ENCODE results near the gene MEGF11.
A peak's percentile ranks its signal among the peaks of the same experiment; 100 is the strongest.

MEGF11 gene

DNA sequence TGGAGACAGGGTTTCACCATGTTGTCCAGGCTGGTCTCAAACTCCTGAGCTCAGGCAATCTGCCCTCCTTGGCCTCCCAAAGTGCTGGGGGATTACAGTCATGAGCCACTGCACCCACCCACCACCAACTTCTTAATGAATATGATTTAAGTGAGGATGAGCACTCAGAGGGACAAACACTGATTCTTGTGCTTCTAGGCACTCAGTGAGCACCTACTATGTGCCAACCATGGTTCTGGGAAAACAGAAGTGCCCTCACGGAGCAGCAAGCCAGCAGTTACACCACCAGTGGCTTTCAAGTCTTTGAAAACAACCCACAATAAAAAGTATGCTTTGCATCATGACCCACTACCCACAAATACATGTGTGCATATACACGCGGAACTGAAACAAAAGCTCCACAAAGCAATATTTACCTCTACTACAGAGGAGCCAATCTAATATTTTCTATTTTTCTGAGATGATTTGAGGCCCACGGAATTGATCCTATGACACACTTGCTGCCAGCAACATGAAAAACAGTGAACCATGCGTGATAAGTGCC is 91.9 kb downstream of the MEGF11 start:
- no peaks in the 10 kb centered on the region for H3K9me3 ChIP-seq (ENCODE audit: low read length)
- peak overlapping the region; percentile 43 for H3K4me2 ChIP-seq (ENCODE audit: low read length)
- H2AFZ ChIP-seq (ENCODE audit: low read length), result no peak overlapping the region
- no peaks in the 10 kb centered on the region for H4K20me1 ChIP-seq (ENCODE audit: insufficient read depth, low read length)
- no peaks in the 10 kb centered on the region for H3K9me2 ChIP-seq (ENCODE audit: low read depth, low read length)
- no peaks in the 10 kb centered on the region for H3K27me3 ChIP-seq (ENCODE audit: insufficient read depth, low read length)
- TF ChIP-seq, protein P1, sequence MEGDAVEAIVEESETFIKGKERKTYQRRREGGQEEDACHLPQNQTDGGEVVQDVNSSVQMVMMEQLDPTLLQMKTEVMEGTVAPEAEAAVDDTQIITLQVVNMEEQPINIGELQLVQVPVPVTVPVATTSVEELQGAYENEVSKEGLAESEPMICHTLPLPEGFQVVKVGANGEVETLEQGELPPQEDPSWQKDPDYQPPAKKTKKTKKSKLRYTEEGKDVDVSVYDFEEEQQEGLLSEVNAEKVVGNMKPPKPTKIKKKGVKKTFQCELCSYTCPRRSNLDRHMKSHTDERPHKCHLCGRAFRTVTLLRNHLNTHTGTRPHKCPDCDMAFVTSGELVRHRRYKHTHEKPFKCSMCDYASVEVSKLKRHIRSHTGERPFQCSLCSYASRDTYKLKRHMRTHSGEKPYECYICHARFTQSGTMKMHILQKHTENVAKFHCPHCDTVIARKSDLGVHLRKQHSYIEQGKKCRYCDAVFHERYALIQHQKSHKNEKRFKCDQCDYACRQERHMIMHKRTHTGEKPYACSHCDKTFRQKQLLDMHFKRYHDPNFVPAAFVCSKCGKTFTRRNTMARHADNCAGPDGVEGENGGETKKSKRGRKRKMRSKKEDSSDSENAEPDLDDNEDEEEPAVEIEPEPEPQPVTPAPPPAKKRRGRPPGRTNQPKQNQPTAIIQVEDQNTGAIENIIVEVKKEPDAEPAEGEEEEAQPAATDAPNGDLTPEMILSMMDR (IDR thresholded peaks at IDR 0.05; ENCODE audit: low read length), result no peak
- no peak for TF ChIP-seq EZH2 (IDR thresholded peaks at IDR 0.05; ENCODE audit: borderline replicate concordance, low read length)
- no peak overlapping the region for H3K4me3 ChIP-seq (ENCODE audit: low read depth, low read length, poor library complexity, severe bottlenecking)
- H3K9ac ChIP-seq (ENCODE audit: low read length), result peak overlapping the region; percentile 61
- peaks cover 6% of the 10 kb centered on the region; the same call in 1 of the 2 replicates for H3F3A ChIP-seq (ENCODE audit: insufficient read depth, low read length)
- peaks cover 10% of the 10 kb centered on the region; the same call in 1 of the 2 replicates for H3K36me3 ChIP-seq (ENCODE audit: insufficient read depth, low read length)
- peaks cover 99% of the 10 kb centered on the region for H3K4me1 ChIP-seq (ENCODE audit: insufficient read depth, low read length, severe bottlenecking)
- no peaks in the 10 kb centered on the region for H3K79me2 ChIP-seq (ENCODE audit: insufficient read depth, low read length)
- peak overlapping the region; percentile 100 for H3K27ac ChIP-seq (ENCODE audit: low read depth, low read length, poor library complexity, severe bottlenecking)

DNA sequence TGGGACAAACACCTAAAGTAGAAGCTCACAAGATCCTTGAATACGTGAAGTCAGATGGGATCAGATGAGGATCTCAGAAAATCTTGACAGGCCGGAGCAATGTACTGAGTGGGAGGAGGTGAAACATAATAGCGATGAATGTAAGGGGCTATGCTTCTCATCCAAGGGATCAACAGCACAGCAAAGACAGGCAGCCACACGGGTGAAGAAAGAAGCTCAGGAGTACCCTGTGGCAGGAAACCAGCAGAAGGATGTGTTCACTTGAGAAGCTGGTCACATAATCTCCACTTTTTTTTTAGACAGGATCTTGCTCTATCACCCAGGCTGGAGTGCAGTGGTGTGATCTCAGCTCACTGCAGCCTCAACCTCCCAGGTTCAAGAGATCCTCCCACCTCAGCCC is 92.4 kb downstream of the MEGF11 start:
- Histone ChIP-seq H3K4me3 (ENCODE audit: low read depth, low read length, poor library complexity, severe bottlenecking) (no peak overlapping the region), H3K9ac (ENCODE audit: low read length) (peak overlapping the region; percentile 61), H4K20me1 (ENCODE audit: insufficient read depth, low read length) (no peaks in the 10 kb centered on the region), H3K27me3 (ENCODE audit: insufficient read depth, low read length) (no peaks in the 10 kb centered on the region), H3K4me1 (ENCODE audit: insufficient read depth, low read length, severe bottlenecking) (peaks cover 99% of the 10 kb centered on the region), H3K36me3 (ENCODE audit: insufficient read depth, low read length) (peaks cover 10% of the 10 kb centered on the region; the same call in 1 of the 2 replicates), H3K9me3 (ENCODE audit: low read length) (no peaks in the 10 kb centered on the region), H3F3A (ENCODE audit: insufficient read depth, low read length) (peaks cover 6% of the 10 kb centered on the region; the same call in 1 of the 2 replicates), H2AFZ (ENCODE audit: low read length) (no peak overlapping the region), H3K27ac (ENCODE audit: low read depth, low read length, poor library complexity, severe bottlenecking) (peak overlapping the region; percentile 100), H3K4me2 (ENCODE audit: low read length) (peak overlapping the region; percentile 0; the same call in 1 of the 2 replicates), H3K9me2 (ENCODE audit: low read depth, low read length) (no peaks in the 10 kb centered on the region), H3K79me2 (ENCODE audit: insufficient read depth, low read length) (no peaks in the 10 kb centered on the region)
- TF ChIP-seq, protein P1 (IDR thresholded peaks at IDR 0.05; ENCODE audit: low read length), result no peak
- TF ChIP-seq EZH2 (IDR thresholded peaks at IDR 0.05; ENCODE audit: borderline replicate concordance, low read length), result no peak

DNA sequence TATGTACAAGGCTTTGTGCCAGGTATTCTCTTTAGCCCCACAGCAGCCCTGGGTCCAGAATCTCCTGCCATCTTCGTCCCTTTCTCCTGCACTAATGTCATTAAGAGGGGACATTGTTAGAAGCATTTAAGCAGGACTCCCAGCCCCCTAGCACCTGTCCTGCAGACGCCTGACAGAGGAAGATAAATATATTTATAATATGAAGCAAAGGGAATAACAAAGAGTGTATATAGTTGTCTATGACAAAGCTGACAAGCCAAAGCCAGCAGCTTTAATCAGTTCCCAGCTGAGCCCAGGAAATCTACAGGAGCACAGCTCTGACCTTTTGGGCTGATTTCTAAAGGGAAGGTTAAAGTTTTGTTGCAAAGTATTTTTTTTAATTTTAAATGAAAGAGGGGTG is 96.0 kb downstream of the MEGF11 start:
- H3K79me2 ChIP-seq (ENCODE audit: insufficient read depth, low read length), result peaks cover 12% of the 10 kb centered on the region
- TF ChIP-seq, protein P1 (IDR thresholded peaks at IDR 0.05; ENCODE audit: low read length), result no peak
- no peak for TF ChIP-seq EZH2 (IDR thresholded peaks at IDR 0.05; ENCODE audit: borderline replicate concordance, low read length)
- no peaks in the 10 kb centered on the region for H4K20me1 ChIP-seq (ENCODE audit: insufficient read depth, low read length)

More for the DNA sequence above, 96.0 kb downstream of the MEGF11 start:
- H3K27ac ChIP-seq (ENCODE audit: low read depth, low read length, poor library complexity, severe bottlenecking), result peak overlapping the region; percentile 100
- H3K4me3 ChIP-seq (ENCODE audit: low read depth, low read length, poor library complexity, severe bottlenecking), result no peak overlapping the region
- peaks cover 11% of the 10 kb centered on the region for H3K36me3 ChIP-seq (ENCODE audit: insufficient read depth, low read length)
- peak overlapping the region; percentile 85 for H3K9ac ChIP-seq (ENCODE audit: low read length)
- no peaks in the 10 kb centered on the region for H3K9me3 ChIP-seq (ENCODE audit: low read length)
- no peaks in the 10 kb centered on the region for H3K9me2 ChIP-seq (ENCODE audit: low read depth, low read length)
- no peak overlapping the region for H2AFZ ChIP-seq (ENCODE audit: low read length)
- H3F3A ChIP-seq (ENCODE audit: insufficient read depth, low read length), result peaks cover 9% of the 10 kb centered on the region
- H3K4me2 ChIP-seq (ENCODE audit: low read length), result peak overlapping the region; percentile 72
- H3K4me1 ChIP-seq (ENCODE audit: insufficient read depth, low read length, severe bottlenecking), result peaks cover 97% of the 10 kb centered on the region
- H3K27me3 ChIP-seq (ENCODE audit: insufficient read depth, low read length), result no peaks in the 10 kb centered on the region
